Right lobe of liver (tissue), 6 donors: ENCODE measurements around the gene LPAR3. TPM values are rescaled to one million over a fixed set of nuclear protein-coding genes. Genes with fewer than 3 reads are reported as not detected.
A peak's percentile ranks its signal among the peaks of the same experiment; 100 is the strongest.

Source experiments
- ATAC-seq, 4 donors: fragments of 200-7000 bp; cut with Tn5 transposase; one replicate each; pipeline ENCODE4 v1.9.1; 2020; ENCODE audit warnings: mild to moderate bottlenecking in 4 of 4, moderate library complexity in 4 of 4
- DNase-seq, 3 donors: peaks; one replicate each; pipeline ENCODE4 v3.0.0-alpha.2; 2020
- H3K27ac ChIP-seq, 3 donors: fragments of 200-600 bp; one replicate each; pipeline ENCODE4 v1.8.0; 2022
- H3K27me3 ChIP-seq, 2 donors: fragments of 200-600 bp; one replicate each; pipeline ENCODE4 v1.8.0; 2022
- H3K36me3 ChIP-seq, 4 donors: fragments of 200-600 bp; sonication (generic) in 1 of 4; one replicate each; pipeline versions ENCODE4 v1.5.1 to v1.8.0; 2017 to 2022; ENCODE audit warnings: control low read depth in 1 of 4
- H3K4me1 ChIP-seq, 4 donors: fragments of 200-600 bp; sonication (generic) in 1 of 4; one replicate each; pipeline versions ENCODE4 v1.5.1 to v1.8.0; 2017 to 2022; ENCODE audit warnings: control low read depth in 1 of 4
- H3K4me3 ChIP-seq, 3 donors: fragments of 200-600 bp; one replicate each; pipeline ENCODE4 v1.8.0; 2022
- H3K9me3 ChIP-seq, 4 donors: fragments of 200-600 bp; sonication (generic) in 1 of 4; one replicate each; pipeline versions ENCODE4 v1.5.1 to v1.8.0; 2017 to 2022; ENCODE audit warnings: control low read depth in 1 of 4
- CTCF ChIP-seq, 4 donors: fragments of 200-600 bp in 3 of 4; fragments of 450-650 bp in 1 of 4; IDR thresholded peaks; one replicate each; pipeline versions ENCODE4 v1.5.1 to v1.8.0; 2016 to 2022; ENCODE audit warnings: antibody characterized with exemption in 4 of 4, mild to moderate bottlenecking in 2 of 4
- POLR2A ChIP-seq: fragments of 450-650 bp; IDR thresholded peaks from one replicate; pipeline ENCODE4 v1.6.1; 2017; ENCODE audit warnings: antibody characterized with exemption, mild to moderate bottlenecking
- WGBS: methylation state at CpG from one replicate; pipeline ENCODE4 v1.1.6; 2018; ENCODE audit warnings: low coverage, low lambda C conversion rate; ENCODE audit not compliant: insufficient coverage; ENCODE audit errors: missing lambda C conversion rate; 5-methylcytosine and 5-hydroxymethylcytosine counted together
- intact Hi-C, 2 donors: fragments of 100-400 bp; cut with DNase I; formaldehyde crosslinking; loops; one replicate each; pipeline versions ENCODE4 v1.11.2 to v1.14.1; 2022
- long read RNA-seq: library from polyadenylated mRNA; unstranded; transcript quantifications from one replicate; pipeline ENCODE4 v2.0.0, GENCODE V29; 2019
- total RNA-seq, 6 experiments: library from RNA; depleted of rRNA in 2 of 6; stranded (reverse); fragments of >200 nt in 2 of 6; fragmentation: NEBNext Ultra II Directional in 3 of 6; extraction: Animal tissue kit (Norgen Biotek cat#: 25700) in 3 of 6; gene quantifications; one replicate each; pipeline versions ENCODE4 v1.1.0 to v1.2.4, GENCODE V29; 2016 to 2023
- donor health status: DM: no; HTN: yes; CAD: no.
- donor health status: DM: no; HTN: no; CAD: no.
- donor health status: DM: no; HTN: no; CAD: no.
- donor health status: DM: no; HTN: yes; CAD: no.
- donor health status: DM: no; HTN: yes; CAD: no.

LPAR3 gene
- total RNA-seq: under 1 TPM in 1 of 6 experiments, not detected in 5; 0.31 TPM
- long read RNA-seq: 0 reads

GRCh38 chr1:84892705-84893618 lies at the start of gene LPAR3:
Gene LPAR3 (minus strand): TSS chr1:84893206. CDS start chr1:84866120, 27,086 bp downstream.
- no peak within 1 kb of the TSS for H3K4me3 ChIP-seq
- H3K4me1 ChIP-seq: peaks cover 0 to 11% (median 0%) of the 10 kb centered on the region in 4 donors
- no peaks in the 10 kb centered on the region for H3K36me3 ChIP-seq
- no peak within 1 kb of the TSS for H3K27ac ChIP-seq
- peaks cover 3 to 11% of the 10 kb centered on the region in 2 donors for H3K27me3 ChIP-seq
- no peaks in the 10 kb centered on the region for H3K9me3 ChIP-seq
- ATAC-seq: peak in 2 of 4 donors; percentile 29 to 30
- TF ChIP-seq POLR2A (no peak), CTCF (IDR thresholded peaks at IDR 0.05) (no peak)
- DNase-seq: no peak
- intact Hi-C loops: no loop called here
- WGBS: 8% methylated on average over 9 of the region's 93 CpGs

GRCh38 chr1:84941843-84942242 lies 48.8 kb upstream of the LPAR3 start:
- Histone ChIP-seq H3K9me3 (no peaks in the 10 kb centered on the region), H3K4me3 (no peak overlapping the region), H3K36me3 (no peaks in the 10 kb centered on the region), H3K27ac (no peak overlapping the region), H3K27me3 (no peaks in the 10 kb centered on the region), H3K4me1 (no peaks in the 10 kb centered on the region)
- intact Hi-C loops: loop anchor here (10.0 kb wide), 1 partner anchor 313 kb away; the partner anchor contains the start of gene C1orf52 (in 2 of the 2)
- no peak for ATAC-seq
- TF ChIP-seq POLR2A: no peak
- WGBS: 57% methylated on average over 1 of the region's 1 CpG
- DNase-seq: no peak

GRCh38 chr1:84940481-84940880 lies 47.5 kb upstream of the LPAR3 start:
- DNase-seq: no peak
- intact Hi-C loops: loop anchor here (10.0 kb wide), 1 partner anchor 314 kb away; the partner anchor contains the start of gene C1orf52 (in 2 of the 2)
- no peak for TF ChIP-seq CTCF (IDR thresholded peaks at IDR 0.05)
- TF ChIP-seq POLR2A: no peak
- no peaks in the 10 kb centered on the region for H3K4me1 ChIP-seq
- H3K9me3 ChIP-seq: no peaks in the 10 kb centered on the region
- H3K27ac ChIP-seq: no peak overlapping the region
- 81% methylated on average over 4 of the region's 4 CpGs for WGBS
- ATAC-seq: no peak
- no peak overlapping the region for H3K4me3 ChIP-seq
- no peaks in the 10 kb centered on the region for H3K27me3 ChIP-seq
- no peaks in the 10 kb centered on the region for H3K36me3 ChIP-seq

DNA sequence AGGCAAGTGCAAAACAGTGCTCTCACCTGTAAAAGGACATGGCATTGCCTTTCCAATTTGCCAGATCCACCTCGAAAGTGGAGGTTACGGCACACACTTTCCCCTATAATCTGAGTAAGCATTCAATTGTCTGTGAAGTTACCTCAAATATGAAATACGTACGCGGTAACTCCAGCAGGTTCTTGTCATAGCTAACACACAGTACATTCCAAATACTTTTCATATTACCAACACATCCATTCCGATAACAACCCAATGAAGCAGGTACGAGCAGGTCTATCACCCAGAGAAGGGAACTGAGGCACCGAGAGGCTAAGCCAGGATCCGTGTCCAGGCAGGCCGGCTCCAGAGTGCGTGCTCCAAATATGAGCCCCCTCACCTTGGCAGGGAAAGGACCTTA lies 46.8 kb upstream of the LPAR3 start:
- 80% methylated on average over 10 of the region's 11 CpGs for WGBS
- Histone ChIP-seq H3K27me3 (no peaks in the 10 kb centered on the region), H3K27ac (no peak overlapping the region), H3K36me3 (no peaks in the 10 kb centered on the region), H3K9me3 (no peaks in the 10 kb centered on the region), H3K4me3 (no peak overlapping the region), H3K4me1 (no peaks in the 10 kb centered on the region)
- no peak for DNase-seq
- TF ChIP-seq POLR2A (no peak), CTCF (IDR thresholded peaks at IDR 0.05) (no peak)
- intact Hi-C loops: loop anchor here (10.0 kb wide), 2 partner anchors 165 to 315 kb away; partner anchors contain the start of gene C1orf52 (in 2 of the 2)
- ATAC-seq: no peak

GRCh38 chr1:84939151-84939550 lies 46.1 kb upstream of the LPAR3 start:
- 52% methylated on average over 5 of the region's 8 CpGs for WGBS

More at GRCh38 chr1:84939151-84939550, 46.1 kb upstream of the LPAR3 start:
- Histone ChIP-seq H3K27me3 (no peaks in the 10 kb centered on the region), H3K27ac (no peak overlapping the region), H3K9me3 (no peaks in the 10 kb centered on the region), H3K4me1 (no peaks in the 10 kb centered on the region), H3K36me3 (no peaks in the 10 kb centered on the region), H3K4me3 (no peak overlapping the region)
- ATAC-seq (no peak), DNase-seq (no peak)
- intact Hi-C loops: loop anchor here in 1 of 2 donors (10.0 kb wide), 1 partner anchor 164 kb away; no protein-coding TSS in a partner anchor
- TF ChIP-seq CTCF (IDR thresholded peaks at IDR 0.05): no peak
- no peak for TF ChIP-seq POLR2A
